IPS-18c (cell line): ENCODE data around the gene CDH23.

Experiments used
- H3K4me3 ChIP-seq: 2 replicates; pipeline ENCODE4 v1.7.0; 2013; ENCODE audit warnings: low read depth, mild to moderate bottlenecking, low read length, moderate library complexity; ENCODE audit not compliant: insufficient read depth
- H3K9me3 ChIP-seq: one replicate; pipeline ENCODE4 v1.6.1; 2013; ENCODE audit warnings: mild to moderate bottlenecking, low read length, moderate library complexity; ENCODE audit not compliant: control insufficient read depth, insufficient read depth

The CDH23 gene

DNA sequence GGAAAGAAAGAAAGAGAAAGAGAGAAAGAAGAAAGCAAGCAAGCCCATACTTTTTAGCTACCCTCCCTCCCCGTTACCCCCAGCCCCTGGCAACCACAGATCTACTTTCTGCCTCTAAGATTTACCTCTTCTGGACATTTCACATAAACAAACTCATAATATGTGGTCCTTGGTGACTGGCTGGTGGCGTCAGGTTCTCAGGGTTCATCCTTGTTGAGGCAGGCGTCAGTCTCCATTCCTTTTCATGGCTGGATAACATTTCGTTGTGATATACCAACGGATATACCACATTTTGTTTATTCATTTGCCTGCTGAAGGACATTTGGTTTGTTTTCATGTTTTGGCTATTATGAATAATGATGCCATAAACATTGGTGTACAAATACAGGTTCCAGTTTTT is 30.5 kb downstream of the CDH23 start:
- Histone ChIP-seq H3K9me3 (no peaks in the 10 kb centered on the region), H3K4me3 (no peak overlapping the region)

DNA sequence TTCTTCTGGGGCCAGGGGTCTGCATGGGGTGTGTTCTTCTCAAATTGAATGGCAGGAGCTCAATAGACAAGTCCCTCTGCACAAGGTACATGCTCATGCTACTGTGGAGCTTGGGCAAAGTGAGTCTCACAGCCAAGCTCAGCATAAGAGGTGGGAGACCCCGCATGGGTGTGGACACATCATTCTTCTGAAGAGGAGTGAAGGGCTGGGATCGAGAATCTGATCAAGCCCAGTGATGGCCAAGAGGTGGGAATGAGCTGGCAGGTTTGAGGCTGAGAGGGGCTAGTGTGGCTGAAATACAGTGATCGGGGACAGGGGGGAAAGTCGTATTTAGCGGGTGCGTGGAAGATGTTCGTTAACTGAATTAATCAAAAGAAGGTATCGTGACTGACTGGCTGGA is 32.6 kb downstream of the CDH23 start:
- no peak overlapping the region for H3K4me3 ChIP-seq

DNA sequence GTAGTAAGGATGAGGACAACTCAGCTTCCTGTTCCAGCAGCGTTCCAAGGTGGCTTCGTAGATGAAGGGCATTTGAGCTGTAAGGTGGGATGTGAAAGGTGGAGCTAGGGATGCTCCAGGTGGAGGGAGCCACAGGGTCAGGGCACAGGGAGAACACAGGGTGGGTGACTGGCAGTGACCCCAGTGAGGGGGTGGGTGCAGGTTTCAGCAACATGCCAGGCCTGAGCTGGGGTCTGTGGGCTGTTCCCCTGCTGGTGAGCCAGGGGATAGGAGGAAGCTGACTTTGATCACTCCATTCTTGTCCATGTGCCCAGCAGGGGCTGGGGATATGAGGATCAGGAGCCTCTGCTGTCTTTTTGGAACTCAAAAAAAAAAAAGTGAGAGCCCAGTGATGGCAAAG is 33.2 kb downstream of the CDH23 start:
- H3K4me3 ChIP-seq, result no peak overlapping the region
- no peaks in the 10 kb centered on the region for H3K9me3 ChIP-seq

More for the DNA sequence above, 32.6 kb downstream of the CDH23 start:
- no peaks in the 10 kb centered on the region for H3K9me3 ChIP-seq

DNA sequence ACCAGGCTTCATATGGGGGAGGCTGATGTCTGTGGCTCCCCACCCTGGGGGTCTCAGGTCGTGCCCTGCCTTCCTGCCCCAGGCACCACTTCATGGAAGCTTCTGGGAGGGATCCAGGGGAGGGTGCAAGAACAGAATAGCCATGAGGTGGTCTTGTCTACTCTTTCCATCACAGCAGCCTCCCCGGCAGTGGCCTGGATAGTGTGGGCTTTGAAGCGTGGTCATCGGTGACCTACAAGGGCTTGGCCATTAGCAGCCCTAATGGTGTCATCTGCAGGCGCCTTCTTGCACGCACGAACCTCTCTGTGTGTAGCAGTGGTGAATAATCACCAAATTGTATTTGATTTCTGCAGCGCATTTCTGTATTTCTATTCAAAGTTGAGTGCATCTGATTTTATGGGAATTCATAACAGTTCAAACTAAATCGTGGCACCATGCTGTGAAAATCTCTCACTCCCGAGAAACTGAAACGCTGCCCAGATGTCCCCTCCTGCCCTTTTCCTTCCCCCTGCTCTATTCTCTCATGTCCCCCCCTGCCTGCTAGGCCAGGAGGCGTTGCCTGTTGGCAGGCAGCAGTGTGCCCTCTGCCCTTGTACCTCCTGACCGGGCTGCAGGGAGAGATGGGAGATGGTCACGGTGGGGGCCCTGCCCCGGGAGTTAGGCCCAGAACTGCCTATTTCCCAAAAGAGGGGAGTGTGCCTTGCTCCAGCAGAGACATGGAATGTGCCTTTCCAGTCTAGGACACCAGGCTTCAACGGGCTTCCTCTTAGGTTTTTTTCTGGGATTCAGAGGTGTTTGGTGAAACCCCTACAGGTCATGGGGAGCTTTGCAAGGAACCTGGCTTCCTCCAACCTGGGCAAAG is 34.8 kb downstream of the CDH23 start:
- Histone ChIP-seq H3K9me3 (no peaks in the 10 kb centered on the region), H3K4me3 (no peak overlapping the region)

DNA sequence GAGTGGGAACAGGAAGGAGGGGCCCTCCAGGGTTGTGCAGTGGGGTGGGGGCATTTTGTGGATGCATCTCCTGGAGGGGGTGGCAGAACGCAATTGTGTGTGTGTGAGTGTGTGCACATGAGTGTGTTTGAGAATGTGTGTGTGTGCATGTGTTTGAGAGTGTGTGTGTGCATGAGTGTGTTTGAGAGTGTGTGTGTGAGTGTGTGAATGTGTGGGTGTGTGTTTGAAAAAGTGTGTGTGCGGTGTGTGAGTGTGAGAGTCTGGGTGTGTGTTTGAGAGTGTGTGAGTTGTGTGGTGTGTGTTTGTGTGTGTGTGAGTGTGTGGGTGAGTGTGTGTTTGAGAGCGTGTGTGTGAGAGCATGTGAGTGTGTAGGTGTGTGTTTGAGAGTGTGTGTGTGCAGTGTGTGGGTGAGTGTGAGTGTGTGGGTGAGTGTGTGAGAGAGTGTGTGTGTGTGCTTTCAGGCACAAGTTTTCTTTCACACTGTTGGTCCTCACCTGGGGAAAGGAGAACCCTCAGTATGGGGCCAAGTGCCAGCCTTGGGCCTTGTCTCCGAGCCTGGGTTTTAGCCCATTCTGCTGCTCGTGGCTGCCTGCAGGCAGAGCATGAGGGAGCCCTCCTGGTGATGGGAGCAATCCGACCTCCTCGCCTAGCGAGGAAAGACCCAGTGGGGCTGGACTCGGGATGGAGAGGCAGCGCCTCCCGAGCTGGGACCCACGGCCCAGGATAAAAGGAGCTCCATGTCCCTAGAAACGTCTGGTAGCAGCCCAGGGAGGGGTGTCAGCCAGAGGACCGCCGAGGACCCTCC is 35.6 kb downstream of the CDH23 start:
- Histone ChIP-seq H3K4me3 (no peak overlapping the region), H3K9me3 (no peaks in the 10 kb centered on the region)

DNA sequence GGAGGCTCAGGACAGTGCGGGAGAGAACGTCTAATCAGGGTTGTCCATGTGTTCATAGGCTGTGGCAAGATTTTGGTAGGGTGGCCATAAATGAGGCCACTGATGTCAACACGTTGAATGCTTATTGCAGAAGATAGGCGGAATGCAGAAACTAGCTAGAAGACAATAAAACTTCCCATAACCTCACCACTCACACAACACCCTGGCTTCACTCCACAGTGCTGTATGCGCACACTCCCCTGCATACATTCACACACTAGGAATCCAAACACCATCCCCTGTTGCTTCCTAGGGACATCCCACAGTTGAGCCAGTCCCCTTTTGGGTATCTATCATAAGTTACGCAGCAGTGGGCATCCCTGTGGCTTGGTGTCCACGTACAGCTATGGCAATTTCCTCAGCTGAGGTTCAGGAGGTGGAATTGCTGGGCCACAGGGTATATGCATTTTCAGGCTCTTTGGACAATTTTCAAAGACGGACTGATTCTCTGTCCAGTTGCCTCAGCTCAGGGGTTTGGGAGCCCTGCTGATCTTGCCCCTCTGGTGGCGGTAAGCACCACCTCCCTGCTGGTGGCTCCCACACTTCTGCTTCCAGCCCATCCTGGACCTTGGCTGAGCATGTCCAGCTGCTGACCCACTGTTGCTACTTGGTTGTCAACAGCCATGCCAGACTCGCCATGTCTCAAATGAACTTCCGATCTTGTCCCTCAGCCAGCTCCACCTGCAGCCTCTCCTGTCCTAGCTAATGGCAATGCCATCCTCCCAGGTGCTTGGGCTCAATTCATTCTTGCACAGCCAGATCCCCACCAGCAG is 36.4 kb downstream of the CDH23 start:
- Histone ChIP-seq H3K9me3 (no peaks in the 10 kb centered on the region), H3K4me3 (no peak overlapping the region)

DNA sequence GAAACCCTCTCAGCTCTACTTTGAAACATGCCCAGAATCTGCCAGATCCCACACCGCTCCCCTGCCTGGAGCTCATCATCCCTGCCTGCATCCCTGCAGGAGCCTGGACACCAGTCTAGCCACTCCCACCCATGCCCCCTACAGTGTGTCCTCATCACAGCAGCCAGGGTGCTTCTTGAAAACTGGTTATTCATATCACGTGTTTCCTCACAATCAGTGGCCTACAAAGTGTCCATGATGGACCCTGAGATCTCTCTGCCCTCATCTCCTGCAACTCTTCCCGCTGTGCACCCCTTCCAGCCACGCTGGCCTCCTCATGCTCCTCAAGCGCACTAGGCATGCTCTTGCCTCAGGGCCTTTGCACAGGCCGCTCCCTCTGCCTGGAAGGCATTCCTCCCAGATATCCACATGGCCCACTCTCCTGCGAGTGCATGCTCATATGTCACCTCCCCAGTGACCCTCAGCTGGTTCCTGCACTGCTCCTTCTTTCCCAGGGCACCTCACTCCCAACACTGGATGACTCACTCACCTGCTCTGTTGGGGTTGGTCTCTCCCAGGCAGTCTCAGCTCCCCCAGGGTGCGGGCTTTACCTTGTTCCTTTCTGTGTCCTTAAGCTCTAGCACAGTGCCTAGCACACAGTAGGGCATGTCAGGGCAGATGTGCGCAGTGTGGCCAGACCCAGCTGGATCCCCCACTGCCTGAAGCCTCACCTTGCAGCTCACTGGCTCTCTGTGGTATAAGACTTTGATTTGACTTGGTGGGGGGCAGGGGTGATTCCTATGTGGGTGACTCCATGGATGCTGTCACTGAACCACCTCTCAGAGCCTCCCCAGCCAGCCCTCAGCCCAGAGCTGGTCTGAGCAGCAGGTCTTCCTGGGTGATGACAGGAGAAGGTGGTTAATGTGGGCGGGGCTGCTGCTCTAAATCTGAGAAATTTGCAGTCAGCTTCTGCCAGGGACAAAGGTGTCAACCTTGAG is 37.3 kb downstream of the CDH23 start:
- Histone ChIP-seq H3K4me3 (no peak overlapping the region), H3K9me3 (no peaks in the 10 kb centered on the region)

DNA sequence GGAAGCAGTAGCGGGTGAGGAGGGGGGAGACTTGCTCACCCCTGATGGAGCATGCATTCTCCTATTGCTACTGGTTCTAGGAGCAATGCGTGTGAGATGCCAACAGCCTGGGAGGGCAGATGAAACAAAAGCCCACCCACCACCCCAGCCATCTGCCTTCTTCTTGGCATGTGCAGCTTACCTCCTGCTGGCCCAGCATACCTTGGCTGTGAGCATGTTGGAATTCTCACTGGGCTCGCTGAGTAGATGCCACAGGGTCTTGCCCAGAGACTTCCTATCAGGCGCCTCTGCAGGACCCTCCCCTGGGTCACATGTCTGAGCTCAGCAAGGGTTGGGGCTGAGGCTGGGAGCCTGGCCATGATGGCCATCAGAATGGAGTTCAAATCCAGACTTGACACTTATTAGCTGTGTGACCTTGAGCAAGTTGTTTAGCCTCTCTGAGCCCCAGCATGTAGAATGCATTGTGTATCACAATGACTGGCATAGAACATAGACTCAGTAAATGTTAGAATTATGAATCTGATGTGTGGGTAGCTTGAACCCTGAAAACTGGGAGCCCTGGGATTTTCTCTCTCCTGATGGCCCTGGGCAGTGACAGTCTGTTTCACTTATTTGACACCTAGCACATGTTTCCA is 38.2 kb downstream of the CDH23 start:
- Histone ChIP-seq H3K9me3 (no peaks in the 10 kb centered on the region), H3K4me3 (no peak overlapping the region)

DNA sequence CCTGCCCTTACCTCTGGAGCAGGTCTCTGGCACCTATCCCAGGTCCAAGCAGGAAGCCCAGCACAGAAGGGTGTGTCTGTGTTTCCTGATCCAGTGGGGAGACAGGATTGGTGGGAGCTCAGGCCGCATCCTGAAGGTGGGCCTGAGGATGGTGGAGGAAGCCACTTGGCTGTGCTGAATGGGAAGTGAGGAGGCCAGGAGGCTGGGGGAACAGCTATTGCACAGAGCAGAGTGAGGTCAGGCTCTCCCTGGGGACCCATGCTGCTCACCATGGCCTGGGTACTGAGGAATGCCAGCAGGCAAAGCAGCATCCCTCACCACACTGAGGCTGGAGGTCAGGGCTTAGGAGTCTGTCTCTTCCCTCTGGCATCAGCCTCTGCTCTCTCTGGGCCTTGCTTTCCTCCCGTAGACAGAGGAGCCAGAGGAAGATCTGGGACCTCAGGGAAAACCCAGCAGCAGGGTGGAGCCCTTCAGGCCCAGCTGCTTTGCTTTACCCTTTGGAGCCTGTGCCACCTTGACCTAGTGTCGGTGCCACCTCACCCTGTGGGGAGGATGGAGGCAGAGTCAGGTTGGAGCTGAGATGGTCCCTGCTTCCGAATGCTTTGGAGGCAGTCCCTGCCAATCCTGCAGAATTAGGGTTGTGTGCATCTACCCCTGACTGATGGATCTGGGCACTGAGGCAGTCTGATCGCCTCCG is 39.0 kb downstream of the CDH23 start:
- Histone ChIP-seq H3K9me3 (no peaks in the 10 kb centered on the region), H3K4me3 (no peak overlapping the region)

DNA sequence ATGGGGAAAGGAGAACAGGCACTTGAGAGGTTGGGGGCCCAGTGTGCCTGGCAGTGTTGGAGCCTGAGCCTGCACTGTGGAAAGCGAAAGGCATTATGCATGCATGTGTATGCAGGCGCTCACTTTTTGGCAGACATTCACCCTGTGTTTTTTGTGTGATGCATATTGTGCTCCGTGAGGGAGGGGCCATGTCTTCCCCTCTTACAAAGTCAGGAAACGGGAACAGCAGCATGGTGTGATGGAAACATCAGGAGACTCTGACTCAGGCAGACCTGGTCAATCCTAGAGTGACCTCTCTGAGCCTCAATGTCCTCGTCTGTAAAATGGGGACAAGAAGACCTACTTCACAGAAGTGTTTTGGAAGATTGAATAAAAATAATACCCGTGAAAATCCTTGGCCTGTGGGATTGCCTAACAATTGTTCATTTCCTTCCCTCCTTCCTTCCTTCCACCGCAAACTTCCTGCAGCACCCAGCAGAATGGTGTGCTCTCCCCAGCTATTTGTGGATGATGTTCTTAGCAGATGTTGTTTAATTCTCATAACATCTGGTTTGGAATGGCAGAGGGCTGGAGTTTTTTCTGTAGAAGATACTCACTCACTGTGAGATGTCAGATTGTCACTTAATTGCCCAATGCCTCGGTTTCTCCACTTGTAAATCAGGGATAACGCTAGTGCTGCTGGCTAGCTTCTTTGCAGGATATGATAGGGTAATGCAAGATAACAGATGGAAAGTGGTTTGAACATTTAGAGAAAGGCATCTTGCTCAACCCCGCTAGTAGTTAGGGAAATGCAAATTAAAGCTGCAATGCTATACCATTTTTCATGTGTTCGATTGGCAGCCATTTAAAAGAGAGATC is 39.8 kb downstream of the CDH23 start:
- H3K4me3 ChIP-seq, result no peak overlapping the region
- H3K9me3 ChIP-seq, result no peaks in the 10 kb centered on the region

DNA sequence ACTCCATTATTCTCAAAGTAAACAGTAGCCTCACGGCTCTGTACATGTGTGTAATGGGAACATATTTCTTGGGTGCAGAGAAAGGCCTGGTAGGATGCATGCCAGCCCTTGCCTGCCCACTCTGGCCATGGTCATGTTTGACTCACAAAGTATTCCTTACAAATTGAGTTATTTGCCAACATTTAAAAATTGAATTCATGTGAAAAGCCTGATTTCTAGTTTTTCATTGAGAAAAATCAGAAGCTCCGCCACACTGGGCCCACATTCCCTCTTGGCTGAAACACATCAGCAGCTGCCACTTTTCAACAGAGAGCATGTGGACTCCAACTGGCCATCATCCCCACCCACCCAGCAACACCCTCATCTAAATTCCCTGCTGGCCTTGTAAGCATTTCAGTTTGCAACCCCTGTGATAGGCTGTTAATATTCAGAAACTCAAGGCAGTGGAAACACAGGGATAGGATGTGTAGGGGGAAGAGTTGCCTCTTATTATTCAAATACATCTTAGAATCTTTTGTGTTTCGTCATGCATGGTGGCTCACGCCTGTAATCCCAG is 40.9 kb downstream of the CDH23 start:
- Histone ChIP-seq H3K9me3 (no peaks in the 10 kb centered on the region), H3K4me3 (no peak overlapping the region)

DNA sequence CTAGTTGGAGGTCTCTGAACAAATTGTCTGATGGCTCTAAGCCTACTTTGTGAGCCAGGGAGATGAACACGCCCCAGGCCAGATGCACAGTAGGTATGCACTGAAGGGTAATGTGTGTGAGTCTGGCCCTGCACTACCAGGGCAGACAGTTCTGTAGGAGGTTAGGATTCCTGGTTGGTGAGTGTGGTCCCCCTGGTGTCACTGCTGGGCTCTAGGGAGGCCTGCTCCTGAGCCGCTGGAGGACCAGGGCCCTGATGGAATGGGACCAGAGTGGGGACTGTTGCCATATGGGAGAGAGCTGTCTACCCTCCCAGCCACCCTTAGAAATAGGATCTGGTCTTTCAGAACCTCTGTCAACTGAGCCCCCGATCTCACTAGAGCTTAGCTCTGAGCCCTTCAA is 42.0 kb downstream of the CDH23 start:
- Histone ChIP-seq H3K4me3 (no peak overlapping the region), H3K9me3 (no peaks in the 10 kb centered on the region)

DNA sequence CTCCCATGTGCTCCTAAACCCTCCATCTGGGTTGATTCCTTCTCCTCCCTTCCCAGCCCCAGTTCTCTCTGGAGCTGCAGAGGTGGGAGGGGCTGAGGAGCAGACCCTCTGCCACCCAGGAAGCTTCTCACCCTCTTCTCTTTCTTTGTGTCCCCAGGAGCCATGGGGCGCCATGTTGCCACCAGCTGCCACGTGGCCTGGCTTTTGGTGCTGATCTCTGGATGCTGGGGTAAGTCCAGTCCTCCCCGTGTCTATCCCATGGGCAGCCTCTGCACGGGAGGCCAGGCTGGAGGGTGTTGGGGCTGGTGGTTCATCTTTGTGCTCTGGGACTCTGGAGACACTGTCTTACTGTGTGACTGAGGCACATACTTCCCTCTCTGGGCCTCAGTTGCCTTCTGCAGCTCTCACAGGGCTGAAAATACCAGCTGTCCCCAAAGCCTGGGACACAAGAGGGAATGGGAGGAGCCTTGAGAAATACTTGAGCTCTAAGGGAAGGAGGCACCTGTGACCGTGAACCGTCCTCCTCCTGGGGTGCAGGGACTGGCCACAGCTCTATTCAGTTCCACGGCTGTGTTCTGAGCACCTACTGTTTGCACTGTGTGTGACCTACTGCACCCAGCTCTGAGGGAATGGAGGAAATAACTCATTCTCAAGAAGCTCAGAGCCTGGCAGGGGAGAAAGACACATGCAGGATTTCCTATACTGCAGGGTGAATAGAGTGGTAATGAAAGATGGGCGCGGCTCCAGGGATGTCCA is 43.1 kb downstream of the CDH23 start:
- Histone ChIP-seq H3K9me3 (no peaks in the 10 kb centered on the region), H3K4me3 (no peak overlapping the region)

DNA sequence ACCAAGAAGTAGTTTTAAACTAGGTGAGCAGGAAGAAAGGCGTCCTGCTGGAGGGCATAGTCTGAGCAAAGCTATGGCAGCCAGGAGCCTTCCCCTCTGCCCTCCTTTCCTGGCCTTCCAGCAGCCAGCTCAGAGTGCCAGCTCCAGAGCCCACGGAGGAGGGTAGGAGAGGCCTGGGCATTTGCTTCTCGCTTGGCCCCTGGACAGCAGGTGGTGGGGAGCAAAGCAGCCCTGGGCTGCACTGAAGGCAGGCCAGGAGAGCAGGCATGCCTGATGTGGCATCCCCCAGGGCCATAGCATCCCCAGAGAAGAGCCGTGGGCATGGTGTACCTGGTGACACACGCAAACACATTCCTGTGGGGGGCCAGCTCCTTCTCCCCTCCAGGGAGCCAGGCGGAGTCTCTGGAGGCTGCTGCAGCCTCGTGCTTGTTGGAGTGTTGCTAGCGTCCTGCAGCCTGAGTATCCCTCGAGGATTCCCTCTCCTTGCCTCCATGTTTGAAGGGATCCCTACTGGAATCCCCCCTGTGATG is 43.9 kb downstream of the CDH23 start:
- no peaks in the 10 kb centered on the region for H3K9me3 ChIP-seq
- no peak overlapping the region for H3K4me3 ChIP-seq
